Subcutaneous abdominal adipose tissue (tissue), 5 donors: Measurements from ENCODE around the gene FKBP5.

ENCODE experiments used
- H3K27ac ChIP-seq: one replicate; pipeline ENCODE4 v1.7.0; 2013; ENCODE audit warnings: low read depth, mild to moderate bottlenecking, inconsistent platforms, low read length, moderate library complexity
- H3K27me3 ChIP-seq, 5 donors: one replicate each; pipeline ENCODE4 v1.7.0; 2013; ENCODE audit warnings: low read length in 5 of 5, inconsistent platforms in 1 of 5; ENCODE audit not compliant: control insufficient read depth in 5 of 5, insufficient read depth in 4 of 5
- H3K36me3 ChIP-seq, 5 donors: one replicate each; pipeline ENCODE4 v1.7.0; 2013; ENCODE audit warnings: low read length in 5 of 5; ENCODE audit not compliant: control insufficient read depth in 5 of 5, insufficient read depth in 5 of 5
- H3K4me1 ChIP-seq, 5 donors: one replicate each; pipeline ENCODE4 v1.7.0; 2013; ENCODE audit warnings: low read length in 5 of 5, mild to moderate bottlenecking in 3 of 5, moderate library complexity in 1 of 5; ENCODE audit not compliant: control insufficient read depth in 5 of 5, insufficient read depth in 5 of 5
- H3K4me3 ChIP-seq, 5 donors: one replicate each; pipeline ENCODE4 v1.7.0; 2013; ENCODE audit warnings: low read length in 5 of 5, low read depth in 1 of 5
- H3K9ac ChIP-seq, 5 donors: one replicate each; pipeline ENCODE4 v1.7.0; 2013; ENCODE audit warnings: low read length in 5 of 5, mild to moderate bottlenecking in 4 of 5, moderate library complexity in 3 of 5
- H3K9me3 ChIP-seq, 5 donors: one replicate each; pipeline ENCODE4 v1.7.0; 2013; ENCODE audit warnings: low read length in 5 of 5; ENCODE audit not compliant: control insufficient read depth in 5 of 5
- donor health status: healthy.
- donor health status: healthy.
- donor health status: healthy.
- donor health status: healthy.
- donor health status: healthy.

FKBP5 gene

DNA sequence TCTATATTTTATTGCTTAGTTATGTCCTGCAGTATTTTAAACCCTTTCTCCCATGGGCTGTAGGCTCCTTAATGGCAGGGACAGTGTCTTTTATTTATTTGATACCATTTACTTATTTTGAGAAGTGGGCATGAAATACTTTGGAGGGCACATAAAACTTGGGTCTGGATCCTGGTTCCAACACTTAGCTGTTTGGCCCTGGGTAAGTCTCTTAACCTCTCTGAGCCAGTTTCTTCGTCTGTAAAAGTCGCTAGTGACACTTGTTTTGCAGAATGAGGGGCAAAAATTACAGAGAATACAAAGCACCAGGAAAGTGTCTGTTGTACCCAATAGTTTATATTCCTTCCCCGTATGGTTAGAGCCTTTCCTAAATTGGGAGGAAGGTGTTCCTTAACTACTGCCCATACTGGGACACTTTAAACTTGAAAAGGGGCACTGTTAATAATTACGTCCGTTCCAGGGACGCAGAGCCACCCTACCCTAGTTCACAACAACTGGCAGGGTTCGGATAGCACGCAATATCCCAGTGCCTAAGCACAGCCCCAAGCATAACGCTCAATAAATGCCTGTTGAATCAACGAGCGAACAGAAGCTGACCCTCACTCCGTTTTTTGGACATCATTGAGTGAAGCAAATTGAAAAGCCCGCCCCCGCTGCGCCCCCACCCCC is 42.2 kb upstream of the FKBP5 start:
- Histone ChIP-seq H3K27me3 (no peaks in the 10 kb centered on the region), H3K4me1 (peaks cover 14 to 72% (median 57%) of the 10 kb centered on the region in 5 donors), H3K36me3 (no peaks in the 10 kb centered on the region), H3K9ac (peak overlapping the region in 1 of 5 donors; percentile 61), H3K27ac (no peak overlapping the region), H3K4me3 (peak overlapping the region; percentile 37 to 76 (median 59)), H3K9me3 (no peaks in the 10 kb centered on the region)

DNA sequence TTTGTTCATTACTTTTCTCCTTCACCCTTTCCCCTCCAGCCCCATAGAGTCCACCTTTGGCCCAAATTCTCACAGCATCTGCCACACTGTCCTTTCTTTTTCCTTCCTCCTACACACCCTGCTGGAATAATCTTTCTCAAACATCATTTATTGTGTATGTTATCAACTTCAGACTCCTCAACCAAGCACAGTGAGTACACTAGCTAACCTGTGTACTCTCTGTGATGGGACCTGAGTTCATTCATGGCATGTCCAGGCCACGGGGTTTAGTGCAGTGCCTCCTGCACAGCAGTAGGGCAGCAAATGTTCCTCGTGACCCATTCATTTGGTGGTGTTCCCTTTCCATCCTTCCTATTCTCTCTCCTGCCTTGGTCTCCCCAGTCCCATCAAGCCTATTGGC is 41.0 kb upstream of the FKBP5 start:
- H3K36me3 ChIP-seq, result no peaks in the 10 kb centered on the region
- no peaks in the 10 kb centered on the region for H3K27me3 ChIP-seq
- H3K9me3 ChIP-seq, result no peaks in the 10 kb centered on the region
- H3K4me3 ChIP-seq, result no peak overlapping the region
- peaks cover 14 to 83% (median 69%) of the 10 kb centered on the region in 5 donors for H3K4me1 ChIP-seq
- H3K27ac ChIP-seq, result peak overlapping the region; percentile 86
- peak overlapping the region in 1 of 5 donors; percentile 26 for H3K9ac ChIP-seq

DNA sequence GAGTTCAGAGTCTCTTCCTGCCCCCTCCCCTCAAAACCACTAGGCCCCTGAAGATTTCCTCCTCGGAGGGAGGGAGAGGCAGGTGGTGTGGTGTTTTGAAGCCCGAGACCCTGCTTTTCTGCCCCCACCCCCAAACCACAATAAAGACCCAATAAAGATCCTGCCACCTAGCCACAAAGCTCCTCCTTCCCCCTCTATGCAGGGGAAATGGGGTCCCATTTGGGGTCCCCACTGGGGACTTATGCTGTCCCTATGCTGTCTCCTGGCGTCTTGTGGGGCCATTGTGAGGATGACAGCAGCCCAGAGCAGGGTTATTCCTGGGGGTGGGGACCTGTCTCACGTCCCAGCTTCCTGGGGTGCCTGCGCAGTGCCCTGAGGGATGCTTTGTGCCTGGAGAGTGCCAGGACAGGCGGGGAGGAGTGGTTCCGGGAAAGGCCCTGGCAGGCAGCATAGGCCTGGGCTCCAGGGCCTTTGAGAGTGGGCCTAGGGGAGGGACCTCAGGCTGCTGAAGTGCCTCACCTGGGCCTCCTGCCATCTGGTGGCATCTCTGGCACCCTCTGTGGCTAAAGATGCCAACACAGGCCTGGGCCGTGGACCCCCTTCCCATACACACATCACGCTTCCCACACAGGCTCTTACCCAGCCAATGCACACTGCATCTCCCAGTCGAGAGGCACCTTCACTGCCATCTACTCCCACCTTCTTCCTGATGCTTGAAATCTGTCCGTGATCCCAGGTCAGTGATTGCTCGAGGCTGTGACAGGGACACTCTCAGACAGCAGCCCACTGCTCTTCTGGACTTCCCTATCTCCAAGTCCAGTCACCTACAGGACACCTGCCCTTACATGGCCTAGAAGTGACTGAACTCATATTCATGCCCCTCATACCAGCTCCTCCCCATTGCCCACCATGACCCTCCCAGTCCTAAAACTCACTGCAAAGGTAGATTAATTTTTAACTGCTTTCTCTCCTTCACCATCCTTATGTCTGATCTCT is 40.3 kb upstream of the FKBP5 start:
- Histone ChIP-seq H3K9ac (peak overlapping the region in 4 of 5 donors; percentile 48 to 75 (median 72)), H3K4me1 (peaks cover 14 to 90% (median 75%) of the 10 kb centered on the region in 5 donors), H3K4me3 (peak overlapping the region in 4 of 5 donors; percentile 45 to 74 (median 60)), H3K36me3 (no peaks in the 10 kb centered on the region), H3K9me3 (no peaks in the 10 kb centered on the region), H3K27ac (peak overlapping the region; percentile 86), H3K27me3 (no peaks in the 10 kb centered on the region)

DNA sequence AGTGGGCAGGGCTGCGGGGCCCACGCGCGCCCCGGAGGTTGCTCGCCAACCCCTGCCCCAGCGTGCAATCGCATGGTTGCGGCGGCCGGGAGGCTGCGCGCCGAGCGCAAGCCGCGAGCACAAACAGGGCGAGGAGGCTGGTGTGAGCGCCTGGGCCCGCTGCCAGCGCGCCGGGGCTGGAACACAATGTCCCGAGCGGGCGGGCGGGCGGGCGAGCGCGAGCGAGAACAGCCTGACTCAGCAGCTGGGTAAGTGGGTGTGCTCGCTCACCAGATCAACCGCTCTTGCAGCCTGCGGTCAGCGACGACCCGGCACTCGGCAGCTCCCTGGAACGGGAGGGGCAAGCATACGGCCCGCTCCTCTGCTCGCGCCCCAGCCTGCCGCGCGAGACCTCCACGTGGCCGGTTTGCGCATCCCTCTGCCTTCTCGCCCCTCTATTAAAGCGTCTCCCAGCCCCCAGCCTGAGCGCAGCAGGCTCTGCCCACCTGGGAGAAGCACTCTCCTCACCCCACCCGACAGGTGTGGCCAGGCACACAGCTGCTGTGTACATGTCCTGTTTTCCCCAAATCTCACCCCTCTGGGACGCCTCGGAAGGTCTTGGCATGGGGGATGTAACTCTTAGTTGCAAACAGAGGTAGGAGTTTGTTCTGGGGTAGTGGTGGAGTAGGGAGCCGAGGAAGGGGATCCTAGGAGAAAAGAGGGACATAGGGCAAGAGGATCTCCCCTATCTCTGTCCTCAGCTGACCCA is 39.4 kb upstream of the FKBP5 start:
- Histone ChIP-seq H3K36me3 (no peaks in the 10 kb centered on the region), H3K27ac (peak overlapping the region; percentile 90), H3K4me3 (peak overlapping the region; percentile 45 to 74 (median 62)), H3K9ac (peak overlapping the region in 4 of 5 donors; percentile 48 to 87 (median 78)), H3K4me1 (peaks cover 14 to 90% (median 79%) of the 10 kb centered on the region in 5 donors), H3K9me3 (no peaks in the 10 kb centered on the region), H3K27me3 (no peaks in the 10 kb centered on the region)

DNA sequence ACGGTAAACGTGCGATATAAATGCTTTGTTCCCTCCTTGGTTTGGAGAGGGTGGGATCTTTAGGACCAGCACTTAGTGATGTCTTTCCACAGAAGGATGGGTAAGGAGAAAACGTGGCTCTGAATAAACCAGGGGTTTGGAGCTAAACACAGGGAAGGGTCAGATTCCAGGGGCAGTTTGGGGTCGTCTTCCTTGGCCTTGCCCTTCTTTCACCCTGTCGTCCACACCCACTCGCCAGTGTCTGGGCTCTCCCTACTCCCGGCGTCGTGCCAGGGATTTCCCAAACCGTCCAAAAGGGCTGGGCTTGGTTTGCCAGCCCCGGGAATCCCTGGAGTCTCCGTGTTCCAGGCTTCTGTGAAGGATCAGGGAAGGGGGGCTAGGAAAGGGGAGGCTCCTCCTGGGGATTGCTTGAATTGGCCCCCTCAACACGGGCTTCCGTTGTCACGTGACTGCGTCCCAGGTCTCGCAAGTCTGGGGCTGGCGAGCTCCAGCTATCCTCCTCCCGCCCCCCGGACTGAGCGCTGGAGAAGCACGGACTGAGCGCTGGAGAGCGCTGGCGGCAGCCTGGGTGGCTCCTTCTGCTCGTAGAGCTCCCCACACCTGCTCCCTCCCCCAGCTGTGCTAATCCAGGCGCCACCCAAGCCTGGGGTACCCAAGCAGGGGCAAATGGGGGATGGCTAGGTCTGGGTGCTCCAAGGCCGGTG is 38.7 kb upstream of the FKBP5 start:
- Histone ChIP-seq H3K27me3 (no peaks in the 10 kb centered on the region), H3K4me1 (peaks cover 15 to 87% (median 77%) of the 10 kb centered on the region in 5 donors), H3K27ac (peak overlapping the region; percentile 90), H3K9ac (peak overlapping the region in 4 of 5 donors; percentile 40 to 87 (median 74)), H3K4me3 (peak overlapping the region; percentile 58 to 74 (median 62)), H3K9me3 (no peaks in the 10 kb centered on the region), H3K36me3 (no peaks in the 10 kb centered on the region)

DNA sequence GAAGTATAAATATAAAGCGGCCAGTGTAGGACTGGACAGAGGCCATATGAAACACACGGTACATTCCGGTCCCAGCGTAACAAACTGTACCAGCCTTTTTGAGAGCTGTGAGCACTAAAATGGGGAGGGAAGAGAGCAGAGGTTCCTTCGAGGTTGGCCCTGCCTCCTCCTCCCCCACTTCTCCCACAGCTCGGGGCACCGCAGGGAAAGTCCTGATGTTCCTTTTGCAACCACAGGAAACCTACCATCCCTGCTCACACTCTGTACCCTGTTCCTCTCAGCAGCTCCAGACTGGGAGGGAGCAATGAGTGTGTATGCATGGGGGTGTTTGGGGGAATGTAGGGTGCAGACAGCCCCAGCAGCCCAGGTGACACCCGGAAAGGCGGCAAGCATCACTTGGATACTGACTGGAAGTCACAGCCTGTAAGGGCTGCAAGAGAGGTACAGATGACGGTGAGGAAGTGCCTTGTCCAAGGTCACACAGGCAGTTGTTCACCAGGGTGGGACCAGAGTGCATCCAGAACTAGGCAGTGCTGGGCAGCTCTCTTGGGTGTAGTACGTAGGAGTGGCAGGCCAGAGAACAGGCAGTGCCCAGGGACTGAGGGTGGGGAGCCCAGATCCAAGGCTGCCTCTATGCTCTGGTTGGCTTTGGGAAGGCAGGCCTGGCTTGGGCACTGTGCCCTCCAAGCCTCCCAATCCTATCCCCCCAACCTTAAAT is 37.2 kb upstream of the FKBP5 start:
- Histone ChIP-seq H3K9me3 (no peaks in the 10 kb centered on the region), H3K4me3 (peak overlapping the region in 2 of 5 donors; percentile 1 to 13), H3K36me3 (no peaks in the 10 kb centered on the region), H3K27ac (peak overlapping the region; percentile 90), H3K9ac (peak overlapping the region in 2 of 5 donors; percentile 21), H3K27me3 (no peaks in the 10 kb centered on the region), H3K4me1 (peaks cover 13 to 88% (median 78%) of the 10 kb centered on the region in 5 donors)

DNA sequence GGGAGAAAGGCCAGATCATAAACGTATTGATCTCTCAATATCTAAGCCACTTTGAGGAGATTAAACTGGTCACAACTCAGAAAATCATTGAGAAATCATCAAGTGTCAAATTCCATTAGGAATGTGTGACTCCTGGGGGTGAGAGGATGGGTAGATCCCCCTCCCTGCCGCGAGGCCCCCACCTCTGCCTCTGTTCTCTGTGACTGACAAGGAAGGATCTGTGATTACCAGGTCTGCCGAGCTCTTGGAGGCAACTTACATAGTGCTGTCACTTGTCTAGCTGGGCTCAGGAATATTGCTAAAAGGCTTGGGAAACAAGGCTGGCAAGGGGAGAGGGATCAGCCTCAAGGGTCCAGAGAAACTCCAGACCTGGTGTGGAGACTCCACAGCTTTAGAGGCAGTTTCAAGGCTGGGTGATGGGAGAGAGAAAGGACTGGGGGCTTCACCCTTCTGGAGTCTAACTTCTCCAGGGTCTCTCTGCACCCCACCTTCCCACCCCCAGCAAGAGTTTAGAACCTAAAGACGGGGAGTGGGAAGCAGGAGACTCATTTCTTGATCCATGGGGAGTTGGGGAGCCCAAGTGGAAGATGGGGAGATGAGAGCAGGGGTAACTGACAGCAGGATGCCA is 36.5 kb upstream of the FKBP5 start:
- Histone ChIP-seq H3K27ac (peak overlapping the region; percentile 90), H3K4me1 (peaks cover 14 to 90% (median 76%) of the 10 kb centered on the region in 5 donors), H3K9ac (peak overlapping the region in 2 of 5 donors; percentile 21 to 37), H3K27me3 (no peaks in the 10 kb centered on the region), H3K4me3 (peak overlapping the region in 1 of 5 donors; percentile 1), H3K36me3 (no peaks in the 10 kb centered on the region), H3K9me3 (no peaks in the 10 kb centered on the region)

DNA sequence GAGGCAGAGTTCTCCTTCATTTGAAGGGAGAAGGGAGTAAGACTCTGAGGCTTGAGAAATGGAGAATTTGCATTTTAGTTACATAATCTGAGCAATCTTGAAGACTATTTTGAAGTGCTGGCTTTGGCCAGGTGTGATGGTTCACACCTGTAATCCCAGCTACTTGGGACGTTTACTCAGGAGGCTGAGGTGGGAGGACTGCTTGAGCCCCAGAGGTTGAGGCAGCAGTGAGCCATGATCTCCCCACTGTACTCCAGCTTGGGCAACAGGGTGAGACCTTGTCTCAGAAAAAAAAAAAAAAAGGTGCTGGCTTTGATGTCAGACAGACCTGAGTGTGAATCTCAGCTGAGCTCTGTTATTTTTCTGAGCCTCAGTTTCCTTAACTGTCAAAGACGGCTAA is 35.8 kb upstream of the FKBP5 start:
- peak overlapping the region in 1 of 5 donors; percentile 41 for H3K9ac ChIP-seq
- peaks cover 19 to 90% (median 77%) of the 10 kb centered on the region in 5 donors for H3K4me1 ChIP-seq
- no peaks in the 10 kb centered on the region for H3K27me3 ChIP-seq
- no peaks in the 10 kb centered on the region for H3K36me3 ChIP-seq
- H3K27ac ChIP-seq, result no peak overlapping the region
- H3K4me3 ChIP-seq, result no peak overlapping the region
- no peaks in the 10 kb centered on the region for H3K9me3 ChIP-seq
